HepG2 (cell line): ENCODE measurements around the gene RLN3. TPM values are rescaled to one million over a fixed set of nuclear protein-coding genes. Genes with fewer than 3 reads are reported as not detected.
A peak's percentile ranks its signal among the peaks of the same experiment; 100 is the strongest.

Source experiments
- MAFF ChIP-seq: IDR thresholded peaks from 2 replicates; pipeline ENCODE4 v1.6.1; 2011; ENCODE audit warnings: low read depth, low read length, improper control_type of control experiment
- NFYB ChIP-seq: sonication (generic); formaldehyde crosslinking; IDR thresholded peaks from 2 replicates; pipeline ENCODE4 v1.4.0; 2020; ENCODE audit warnings: missing genetic modification reagents
- TCF7L2 ChIP-seq: IDR thresholded peaks from 2 replicates; pipeline ENCODE4 v1.6.1; 2011; ENCODE audit warnings: mild to moderate bottlenecking, low read depth, low read length, moderate library complexity
- TEAD2 ChIP-seq: sonication (generic); formaldehyde crosslinking; IDR thresholded peaks from 2 replicates; pipeline ENCODE4 v1.9.0; 2021; ENCODE audit warnings: missing genetic modification reagents
- polyA plus RNA-seq, 8 experiments: library from polyadenylated mRNA; depleted of rRNA in 3 of 8; stranded (reverse) in 7 of 8; unstranded in 1 of 8; fragments of >200 nt; fragmentation: Illumina TruSeq in 4 of 8; extraction: Trizol in 4 of 8; gene quantifications; 2 replicates each; pipeline versions ENCODE4 v1.2.1 to v1.2.3, GENCODE V29; 2011 to 2016; ENCODE audit warnings: low read depth in 4 of 8, missing spikeins in 1 of 8, mixed read lengths in 1 of 8; ENCODE audit not compliant: insufficient read depth in 1 of 8
- total RNA-seq, 5 experiments: library from RNA; depleted of rRNA; stranded (reverse); fragments of >200 nt; fragmentation: Illumina TruSeq; extraction: Trizol; gene quantifications; 2 replicates each; pipeline ENCODE4 v1.2.3, GENCODE V29; 2016; ENCODE audit warnings: low read depth in 1 of 5
- TF ChIP-seq, protein P1 (sequence below): sonication (generic); formaldehyde crosslinking; IDR thresholded peaks from 2 replicates; pipeline ENCODE4 v1.4.0; 2020; ENCODE audit warnings: missing genetic modification reagents, borderline replicate concordance
- TF ChIP-seq, protein P2 (sequence below): sonication (generic); formaldehyde crosslinking; IDR thresholded peaks from 2 replicates; pipeline ENCODE4 v1.8.0; 2022; ENCODE audit warnings: low read depth, missing genetic modification reagents
- TF ChIP-seq, protein P3 (sequence below): sonication (generic); formaldehyde crosslinking; IDR thresholded peaks from 2 replicates; pipeline ENCODE4 v1.5.0; 2020; ENCODE audit warnings: mild to moderate bottlenecking, missing genetic modification reagents

The RLN3 gene
- total and polyA plus RNA-seq, 2 of the 13 experiments (the other 11 are each of a cell fraction or from before 2014, with no cell fraction given): not detected

DNA sequence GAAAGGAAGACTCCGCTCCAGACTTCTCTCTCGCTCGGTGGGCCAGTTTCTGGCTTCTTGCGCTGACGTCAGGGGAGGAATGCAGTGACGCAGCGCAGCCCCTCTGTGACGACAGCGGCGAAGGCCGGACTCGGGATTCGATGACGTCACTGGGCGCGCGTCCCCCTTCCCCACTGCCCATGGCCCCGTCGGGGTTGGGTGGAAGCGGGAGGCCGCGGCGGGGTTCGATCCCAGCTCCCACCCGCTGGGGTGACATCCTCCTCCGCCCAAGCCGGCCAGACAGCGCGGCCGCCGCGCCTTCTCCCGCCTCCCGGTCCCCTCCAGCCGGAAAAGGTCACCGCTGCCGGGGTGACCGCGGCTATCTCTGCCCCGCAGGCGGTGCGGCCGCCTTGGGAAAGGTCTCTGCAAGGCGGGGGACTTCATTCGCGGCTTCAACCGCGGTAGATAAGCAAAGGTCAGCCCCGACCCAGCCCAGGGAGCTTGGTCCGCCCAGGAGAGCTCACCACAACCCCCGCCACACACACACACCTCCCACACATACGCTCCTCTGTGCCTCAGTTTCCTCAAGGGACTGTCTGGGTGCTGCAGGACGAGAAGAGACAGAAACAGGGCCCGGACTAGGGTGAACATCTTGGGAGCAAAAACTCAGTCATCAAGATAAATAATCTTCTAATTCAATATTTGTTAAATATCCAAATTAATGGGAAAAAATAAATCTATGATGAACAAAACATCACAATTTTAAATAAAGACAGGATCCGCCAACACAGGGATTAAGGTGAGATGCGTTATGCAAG lies 21.0 kb upstream of the RLN3 start (continued):
- TF ChIP-seq, protein P1, sequence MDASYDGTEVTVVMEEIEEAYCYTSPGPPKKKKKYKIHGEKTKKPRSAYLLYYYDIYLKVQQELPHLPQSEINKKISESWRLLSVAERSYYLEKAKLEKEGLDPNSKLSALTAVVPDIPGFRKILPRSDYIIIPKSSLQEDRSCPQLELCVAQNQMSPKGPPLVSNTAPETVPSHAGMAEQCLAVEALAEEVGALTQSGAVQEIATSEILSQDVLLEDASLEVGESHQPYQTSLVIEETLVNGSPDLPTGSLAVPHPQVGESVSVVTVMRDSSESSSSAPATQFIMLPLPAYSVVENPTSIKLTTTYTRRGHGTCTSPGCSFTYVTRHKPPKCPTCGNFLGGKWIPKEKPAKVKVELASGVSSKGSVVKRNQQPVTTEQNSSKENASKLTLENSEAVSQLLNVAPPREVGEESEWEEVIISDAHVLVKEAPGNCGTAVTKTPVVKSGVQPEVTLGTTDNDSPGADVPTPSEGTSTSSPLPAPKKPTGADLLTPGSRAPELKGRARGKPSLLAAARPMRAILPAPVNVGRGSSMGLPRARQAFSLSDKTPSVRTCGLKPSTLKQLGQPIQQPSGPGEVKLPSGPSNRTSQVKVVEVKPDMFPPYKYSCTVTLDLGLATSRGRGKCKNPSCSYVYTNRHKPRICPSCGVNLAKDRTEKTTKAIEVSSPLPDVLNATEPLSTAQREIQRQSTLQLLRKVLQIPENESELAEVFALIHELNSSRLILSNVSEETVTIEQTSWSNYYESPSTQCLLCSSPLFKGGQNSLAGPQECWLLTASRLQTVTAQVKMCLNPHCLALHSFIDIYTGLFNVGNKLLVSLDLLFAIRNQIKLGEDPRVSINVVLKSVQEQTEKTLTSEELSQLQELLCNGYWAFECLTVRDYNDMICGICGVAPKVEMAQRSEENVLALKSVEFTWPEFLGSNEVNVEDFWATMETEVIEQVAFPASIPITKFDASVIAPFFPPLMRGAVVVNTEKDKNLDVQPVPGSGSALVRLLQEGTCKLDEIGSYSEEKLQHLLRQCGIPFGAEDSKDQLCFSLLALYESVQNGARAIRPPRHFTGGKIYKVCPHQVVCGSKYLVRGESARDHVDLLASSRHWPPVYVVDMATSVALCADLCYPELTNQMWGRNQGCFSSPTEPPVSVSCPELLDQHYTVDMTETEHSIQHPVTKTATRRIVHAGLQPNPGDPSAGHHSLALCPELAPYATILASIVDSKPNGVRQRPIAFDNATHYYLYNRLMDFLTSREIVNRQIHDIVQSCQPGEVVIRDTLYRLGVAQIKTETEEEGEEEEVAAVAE (CRISPR knock-in tag): 0 out of 2 replicates have a peak, but pooled peaks have one; percentile 62
- no peak for TF ChIP-seq TEAD2 (CRISPR knock-in tag)
- TF ChIP-seq, protein P2, sequence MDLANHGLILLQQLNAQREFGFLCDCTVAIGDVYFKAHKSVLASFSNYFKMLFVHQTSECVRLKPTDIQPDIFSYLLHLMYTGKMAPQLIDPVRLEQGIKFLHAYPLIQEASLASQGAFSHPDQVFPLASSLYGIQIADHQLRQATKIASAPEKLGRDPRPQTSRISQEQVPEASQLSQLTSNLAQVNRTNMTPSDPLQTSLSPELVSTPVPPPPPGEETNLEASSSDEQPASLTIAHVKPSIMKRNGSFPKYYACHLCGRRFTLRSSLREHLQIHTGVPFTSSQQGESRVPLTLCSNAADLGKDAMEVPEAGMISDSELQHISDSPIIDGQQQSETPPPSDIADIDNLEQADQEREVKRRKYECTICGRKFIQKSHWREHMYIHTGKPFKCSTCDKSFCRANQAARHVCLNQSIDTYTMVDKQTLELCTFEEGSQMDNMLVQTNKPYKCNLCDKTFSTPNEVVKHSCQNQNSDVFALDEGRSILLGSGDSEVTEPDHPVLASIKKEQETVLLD (CRISPR knock-in tag): 0 out of 2 replicates have a peak, but pooled peaks have one; percentile 40
- TF ChIP-seq MAFF: no peak
- TF ChIP-seq TCF7L2: no peak
- TF ChIP-seq NFYB (CRISPR knock-in tag): no peak
- TF ChIP-seq, protein P3, sequence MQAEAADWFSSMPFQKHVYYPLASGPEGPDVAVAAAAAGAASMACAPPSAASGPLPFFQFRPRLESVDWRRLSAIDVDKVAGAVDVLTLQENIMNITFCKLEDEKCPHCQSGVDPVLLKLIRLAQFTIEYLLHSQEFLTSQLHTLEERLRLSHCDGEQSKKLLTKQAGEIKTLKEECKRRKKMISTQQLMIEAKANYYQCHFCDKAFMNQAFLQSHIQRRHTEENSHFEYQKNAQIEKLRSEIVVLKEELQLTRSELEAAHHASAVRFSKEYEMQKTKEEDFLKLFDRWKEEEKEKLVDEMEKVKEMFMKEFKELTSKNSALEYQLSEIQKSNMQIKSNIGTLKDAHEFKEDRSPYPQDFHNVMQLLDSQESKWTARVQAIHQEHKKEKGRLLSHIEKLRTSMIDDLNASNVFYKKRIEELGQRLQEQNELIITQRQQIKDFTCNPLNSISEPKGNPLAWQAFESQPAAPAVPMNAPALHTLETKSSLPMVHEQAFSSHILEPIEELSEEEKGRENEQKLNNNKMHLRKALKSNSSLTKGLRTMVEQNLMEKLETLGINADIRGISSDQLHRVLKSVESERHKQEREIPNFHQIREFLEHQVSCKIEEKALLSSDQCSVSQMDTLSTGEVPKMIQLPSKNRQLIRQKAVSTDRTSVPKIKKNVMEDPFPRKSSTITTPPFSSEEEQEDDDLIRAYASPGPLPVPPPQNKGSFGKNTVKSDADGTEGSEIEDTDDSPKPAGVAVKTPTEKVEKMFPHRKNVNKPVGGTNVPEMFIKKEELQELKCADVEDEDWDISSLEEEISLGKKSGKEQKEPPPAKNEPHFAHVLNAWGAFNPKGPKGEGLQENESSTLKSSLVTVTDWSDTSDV: 0 out of 2 replicates have a peak, but pooled peaks have one; percentile 26
